Urinary bladder (tissue), 4 donors: ENCODE data around the gene PTCHD1. TPM values are rescaled to one million over a fixed set of nuclear protein-coding genes. Genes with fewer than 3 reads are reported as not detected.

ENCODE experiments used
- DNase-seq: peaks from one replicate; pipeline ENCODE4 v3.0.0-alpha.2; 2015; ENCODE audit errors: extremely low spot score
- H3K27ac ChIP-seq: one replicate; pipeline ENCODE4 v1.5.1; 2013; ENCODE audit warnings: low read depth, mild to moderate bottlenecking, moderate library complexity
- H3K36me3 ChIP-seq: one replicate; pipeline ENCODE4 v1.6.1; 2013; ENCODE audit warnings: mild to moderate bottlenecking, moderate library complexity; ENCODE audit not compliant: insufficient read depth
- H3K4me1 ChIP-seq: one replicate; pipeline ENCODE4 v1.6.1; 2013; ENCODE audit warnings: mild to moderate bottlenecking, moderate library complexity; ENCODE audit not compliant: insufficient read depth
- H3K4me3 ChIP-seq: one replicate; pipeline ENCODE4 v1.5.1; 2013; ENCODE audit warnings: low read depth, low read length
- WGBS: extraction: QIAGEN DNeasy Blood & Tissue Kit; methylation state at CpG from one replicate; pipeline ENCODE4 v1.1.7; 2013; 5-methylcytosine and 5-hydroxymethylcytosine counted together
- polyA plus RNA-seq: library from polyadenylated mRNA; stranded (reverse); fragments of 200-250 nt; gene quantifications from one replicate; pipeline ENCODE4 v1.2.3, GENCODE V29; 2013
- total RNA-seq: library from RNA; depleted of rRNA; stranded (reverse); fragments of >200 nt; gene quantifications from one replicate; pipeline ENCODE4 v1.2.3, GENCODE V29; 2014
- donor health status: healthy with polysubstance abuse.
- donor health status: healthy.

Gene PTCHD1
- total and polyA plus RNA-seq, 2 donors = 2.0 to 6.0 TPM

- 91% methylated on average over 5 of the region's 5 CpGs for WGBS
- DNase-seq = no peak
- no peaks in the 10 kb centered on the region for H3K36me3 ChIP-seq
- no peak overlapping the region for H3K27ac ChIP-seq
- peaks cover 1% of the 10 kb centered on the region for H3K4me1 ChIP-seq
- no peak overlapping the region for H3K4me3 ChIP-seq
Measured at GRCh38 chrX:23392195-23392594, 57.5 kb downstream of the PTCHD1 start.

- no peak for DNase-seq
- Histone ChIP-seq H3K4me1 (peaks cover 1% of the 10 kb centered on the region), H3K27ac (no peak overlapping the region), H3K36me3 (no peaks in the 10 kb centered on the region), H3K4me3 (no peak overlapping the region)
- 97% methylated on average over 1 of the region's 1 CpG for WGBS
Measured at GRCh38 chrX:23394421-23394820, 59.8 kb downstream of the PTCHD1 start.

- H3K4me3 ChIP-seq = no peak overlapping the region
- WGBS = 85% methylated on average over 5 of the region's 5 CpGs
- peaks cover 1% of the 10 kb centered on the region for H3K4me1 ChIP-seq
- DNase-seq = no peak
- H3K36me3 ChIP-seq = no peaks in the 10 kb centered on the region
- no peak overlapping the region for H3K27ac ChIP-seq
Measured at GRCh38 chrX:23396263-23396662, 61.6 kb downstream of the PTCHD1 start.

GRCh38 chrX:23398570-23398969 lies 63.9 kb downstream of the PTCHD1 start:
- Histone ChIP-seq H3K27ac (no peak overlapping the region), H3K4me3 (no peak overlapping the region), H3K36me3 (no peaks in the 10 kb centered on the region), H3K4me1 (peaks cover 1% of the 10 kb centered on the region)
- WGBS = 84% methylated on average over 8 of the region's 8 CpGs
- DNase-seq = no peak

GRCh38 chrX:23403849-23404248 lies 69.2 kb downstream of the PTCHD1 start:
- Histone ChIP-seq H3K4me1 (no peaks in the 10 kb centered on the region), H3K27ac (no peak overlapping the region), H3K4me3 (no peak overlapping the region), H3K36me3 (no peaks in the 10 kb centered on the region)
- 76% methylated on average over 6 of the region's 6 CpGs for WGBS
- DNase-seq = no peak

- Histone ChIP-seq H3K36me3 (no peaks in the 10 kb centered on the region), H3K4me3 (no peak overlapping the region), H3K4me1 (no peaks in the 10 kb centered on the region), H3K27ac (no peak overlapping the region)
- DNase-seq = no peak
- WGBS = 78% methylated on average over 1 of the region's 1 CpG
Measured at GRCh38 chrX:23422912-23423311, 88.3 kb downstream of the PTCHD1 start.

GRCh38 chrX:23434356-23434884 lies 99.8 kb downstream of the PTCHD1 start:
- Histone ChIP-seq H3K36me3 (no peaks in the 10 kb centered on the region), H3K27ac (no peak overlapping the region), H3K4me3 (no peak overlapping the region), H3K4me1 (no peaks in the 10 kb centered on the region)
- WGBS = 30% methylated on average over 3 of the region's 3 CpGs
- DNase-seq = peak; percentile 7

GRCh38 chrX:23435108-23435507 lies 100.5 kb downstream of the PTCHD1 start:
- Histone ChIP-seq H3K4me1 (no peaks in the 10 kb centered on the region), H3K36me3 (no peaks in the 10 kb centered on the region), H3K4me3 (no peak overlapping the region), H3K27ac (no peak overlapping the region)
- DNase-seq = no peak
- WGBS = 77% methylated on average over 1 of the region's 1 CpG

GRCh38 chrX:23435575-23435974 lies 100.9 kb downstream of the PTCHD1 start:
- Histone ChIP-seq H3K27ac (no peak overlapping the region), H3K4me3 (no peak overlapping the region), H3K36me3 (no peaks in the 10 kb centered on the region), H3K4me1 (no peaks in the 10 kb centered on the region)
- WGBS = 62% methylated on average over 2 of the region's 2 CpGs
- DNase-seq = no peak

- H3K4me1 ChIP-seq = no peaks in the 10 kb centered on the region
- H3K27ac ChIP-seq = no peak overlapping the region
- WGBS = 100% methylated on average over 1 of the region's 1 CpG
- DNase-seq = no peak
- no peaks in the 10 kb centered on the region for H3K36me3 ChIP-seq
- H3K4me3 ChIP-seq = no peak overlapping the region
Measured at GRCh38 chrX:23436875-23437274, 102.2 kb downstream of the PTCHD1 start.

GRCh38 chrX:23451266-23451665 lies 116.6 kb downstream of the PTCHD1 start:
- 62% methylated on average over 3 of the region's 3 CpGs for WGBS

More at GRCh38 chrX:23451266-23451665, 116.6 kb downstream of the PTCHD1 start:
- no peak for DNase-seq
- Histone ChIP-seq H3K27ac (no peak overlapping the region), H3K4me3 (no peak overlapping the region), H3K36me3 (no peaks in the 10 kb centered on the region), H3K4me1 (no peaks in the 10 kb centered on the region)
